ENCODE data around the gene HECW1.

The HECW1 gene

GRCh38 chr7:43175570-43176200 lies 63.2 kb downstream of the HECW1 start:
- TF ChIP-seq, protein P1, sequence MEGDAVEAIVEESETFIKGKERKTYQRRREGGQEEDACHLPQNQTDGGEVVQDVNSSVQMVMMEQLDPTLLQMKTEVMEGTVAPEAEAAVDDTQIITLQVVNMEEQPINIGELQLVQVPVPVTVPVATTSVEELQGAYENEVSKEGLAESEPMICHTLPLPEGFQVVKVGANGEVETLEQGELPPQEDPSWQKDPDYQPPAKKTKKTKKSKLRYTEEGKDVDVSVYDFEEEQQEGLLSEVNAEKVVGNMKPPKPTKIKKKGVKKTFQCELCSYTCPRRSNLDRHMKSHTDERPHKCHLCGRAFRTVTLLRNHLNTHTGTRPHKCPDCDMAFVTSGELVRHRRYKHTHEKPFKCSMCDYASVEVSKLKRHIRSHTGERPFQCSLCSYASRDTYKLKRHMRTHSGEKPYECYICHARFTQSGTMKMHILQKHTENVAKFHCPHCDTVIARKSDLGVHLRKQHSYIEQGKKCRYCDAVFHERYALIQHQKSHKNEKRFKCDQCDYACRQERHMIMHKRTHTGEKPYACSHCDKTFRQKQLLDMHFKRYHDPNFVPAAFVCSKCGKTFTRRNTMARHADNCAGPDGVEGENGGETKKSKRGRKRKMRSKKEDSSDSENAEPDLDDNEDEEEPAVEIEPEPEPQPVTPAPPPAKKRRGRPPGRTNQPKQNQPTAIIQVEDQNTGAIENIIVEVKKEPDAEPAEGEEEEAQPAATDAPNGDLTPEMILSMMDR (conservative IDR thresholded peaks at IDR 0.05), result no peak
- H3K27ac ChIP-seq, result no peak overlapping the region

DNA sequence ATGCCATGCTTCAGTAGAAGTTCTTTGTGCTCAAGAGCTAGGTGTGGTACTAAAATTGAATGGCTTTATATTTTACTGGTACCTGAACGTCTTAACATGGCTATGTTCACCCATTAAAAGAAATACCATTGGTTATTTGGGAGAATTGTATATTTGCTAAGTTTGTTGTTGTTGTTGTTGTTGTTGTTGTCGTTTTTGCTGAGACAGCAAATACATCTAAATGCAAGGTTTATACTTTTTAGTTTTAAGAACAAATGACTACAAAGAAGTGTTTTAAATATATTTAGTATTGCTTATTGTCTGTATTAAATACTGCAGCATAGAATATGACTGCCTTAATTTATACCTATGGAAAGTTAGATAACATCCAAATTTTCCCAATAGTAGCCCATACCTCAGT lies 66.9 kb downstream of the HECW1 start:
- TF ChIP-seq, protein P1 (conservative IDR thresholded peaks at IDR 0.05), result no peak
- no peak overlapping the region for H3K27ac ChIP-seq

- H3K27ac ChIP-seq, result no peak overlapping the region
- TF ChIP-seq, protein P1 (conservative IDR thresholded peaks at IDR 0.05), result no peak
Measured at GRCh38 chr7:43192806-43193460, 80.5 kb downstream of the HECW1 start.

DNA sequence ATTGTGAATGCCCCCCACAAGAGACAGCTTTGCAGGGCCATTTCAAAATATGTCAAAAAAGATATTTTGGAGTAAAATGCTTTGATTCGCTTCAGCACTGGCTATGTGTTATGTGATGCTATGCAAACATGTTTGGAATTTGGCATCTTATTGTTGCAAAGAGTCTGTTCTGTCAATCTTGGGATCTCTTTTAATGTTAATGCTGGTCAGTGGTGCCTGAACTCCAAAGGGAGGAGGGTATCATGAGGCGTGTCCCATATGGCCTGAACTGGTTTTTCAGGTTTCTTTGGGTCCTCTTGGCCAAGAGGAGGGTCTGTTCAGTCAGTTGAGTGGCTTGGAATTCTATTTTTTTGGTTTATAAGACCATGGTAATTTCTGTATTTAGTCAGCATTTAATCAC lies 81.4 kb downstream of the HECW1 start:
- TF ChIP-seq, protein P1 (conservative IDR thresholded peaks at IDR 0.05), result no peak
- H3K27ac ChIP-seq, result no peak overlapping the region

- H3K27ac ChIP-seq, result no peak overlapping the region
- TF ChIP-seq, protein P1 (conservative IDR thresholded peaks at IDR 0.05), result no peak
Measured at GRCh38 chr7:43195256-43195655, 82.8 kb downstream of the HECW1 start.

DNA sequence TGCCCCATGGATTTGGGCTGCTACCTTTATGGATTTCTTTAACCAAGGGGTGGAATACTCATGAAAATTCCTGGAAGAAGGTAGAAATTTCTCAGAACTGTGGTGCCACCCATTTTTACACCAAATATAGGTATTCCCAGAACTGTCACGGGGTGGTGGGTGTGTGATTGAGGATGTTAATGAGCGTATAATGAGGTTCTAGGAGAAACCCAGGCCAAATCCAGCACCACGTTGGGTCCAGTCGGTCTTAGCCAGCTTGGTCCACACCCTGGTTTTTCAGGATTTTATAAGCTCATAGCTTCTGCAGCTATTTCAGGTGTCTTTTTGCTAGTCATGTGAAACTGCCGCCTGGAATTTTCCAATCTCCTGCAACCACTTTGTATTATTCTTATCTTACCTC lies 83.3 kb downstream of the HECW1 start:
- TF ChIP-seq, protein P1 (conservative IDR thresholded peaks at IDR 0.05), result no peak
- H3K27ac ChIP-seq, result no peak overlapping the region

GRCh38 chr7:43196379-43196778 lies 83.9 kb downstream of the HECW1 start:
- TF ChIP-seq, protein P1 (conservative IDR thresholded peaks at IDR 0.05), result no peak

More at GRCh38 chr7:43196379-43196778, 83.9 kb downstream of the HECW1 start:
- H3K27ac ChIP-seq, result no peak overlapping the region

Measured in VCaP (cell line).